Measurements from ENCODE around the gene CAP2.
"Not testable (repeated sequence)": the region's sequence is repeated elsewhere in the genome, so short reads cannot be mapped to it uniquely, and the experiment has no call there.

CAP2 gene

DNA sequence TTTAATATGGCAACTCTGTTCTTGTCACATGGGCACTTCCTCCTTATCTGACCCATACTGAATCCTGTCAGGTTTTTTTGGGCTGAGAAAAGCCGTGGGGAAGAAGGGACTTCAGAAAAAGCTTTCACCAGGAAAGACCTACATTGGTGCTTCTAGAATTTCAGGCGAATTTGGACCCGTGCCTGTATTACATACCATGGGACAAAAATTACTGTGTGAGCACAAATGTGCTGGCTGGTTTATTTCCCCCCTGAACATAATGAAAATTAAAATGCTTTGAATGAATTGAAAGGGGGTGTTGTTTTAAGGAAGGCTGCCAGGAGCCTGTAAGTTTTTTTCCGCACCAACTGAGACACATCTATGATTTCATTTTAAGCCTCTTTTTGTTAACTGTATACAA is 29.6 kb downstream of the CAP2 start:
- H3K4me3 ChIP-seq (ENCODE audit: low read depth, low read length) = no peak overlapping the region
- TF ChIP-seq, protein P1, sequence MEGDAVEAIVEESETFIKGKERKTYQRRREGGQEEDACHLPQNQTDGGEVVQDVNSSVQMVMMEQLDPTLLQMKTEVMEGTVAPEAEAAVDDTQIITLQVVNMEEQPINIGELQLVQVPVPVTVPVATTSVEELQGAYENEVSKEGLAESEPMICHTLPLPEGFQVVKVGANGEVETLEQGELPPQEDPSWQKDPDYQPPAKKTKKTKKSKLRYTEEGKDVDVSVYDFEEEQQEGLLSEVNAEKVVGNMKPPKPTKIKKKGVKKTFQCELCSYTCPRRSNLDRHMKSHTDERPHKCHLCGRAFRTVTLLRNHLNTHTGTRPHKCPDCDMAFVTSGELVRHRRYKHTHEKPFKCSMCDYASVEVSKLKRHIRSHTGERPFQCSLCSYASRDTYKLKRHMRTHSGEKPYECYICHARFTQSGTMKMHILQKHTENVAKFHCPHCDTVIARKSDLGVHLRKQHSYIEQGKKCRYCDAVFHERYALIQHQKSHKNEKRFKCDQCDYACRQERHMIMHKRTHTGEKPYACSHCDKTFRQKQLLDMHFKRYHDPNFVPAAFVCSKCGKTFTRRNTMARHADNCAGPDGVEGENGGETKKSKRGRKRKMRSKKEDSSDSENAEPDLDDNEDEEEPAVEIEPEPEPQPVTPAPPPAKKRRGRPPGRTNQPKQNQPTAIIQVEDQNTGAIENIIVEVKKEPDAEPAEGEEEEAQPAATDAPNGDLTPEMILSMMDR (IDR thresholded peaks at IDR 0.05; ENCODE audit: low read depth, low read length) = no peak

DNA sequence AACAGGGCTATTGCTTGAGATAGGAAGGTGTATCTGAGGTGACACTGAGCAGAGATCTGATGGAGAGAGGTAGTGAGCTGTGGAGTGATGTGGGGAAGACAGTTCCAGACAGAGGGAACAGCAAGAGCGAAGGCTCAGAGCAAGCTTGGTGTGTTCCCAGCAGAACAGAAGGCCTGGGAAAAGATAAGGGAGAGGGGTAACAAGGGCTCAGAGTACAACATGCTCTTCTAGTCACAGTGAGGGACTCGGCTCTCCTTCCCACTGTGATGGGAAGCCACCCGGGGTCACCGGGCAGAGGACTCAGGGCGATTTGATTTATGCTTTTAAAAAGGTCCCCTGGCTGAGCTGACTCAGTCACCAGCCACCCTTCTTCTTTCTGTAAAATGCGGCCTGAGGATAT is 33.7 kb downstream of the CAP2 start:
- no peak overlapping the region for H3K4me3 ChIP-seq (ENCODE audit: low read depth, low read length)
- TF ChIP-seq, protein P1 (IDR thresholded peaks at IDR 0.05; ENCODE audit: low read depth, low read length) = no peak

DNA sequence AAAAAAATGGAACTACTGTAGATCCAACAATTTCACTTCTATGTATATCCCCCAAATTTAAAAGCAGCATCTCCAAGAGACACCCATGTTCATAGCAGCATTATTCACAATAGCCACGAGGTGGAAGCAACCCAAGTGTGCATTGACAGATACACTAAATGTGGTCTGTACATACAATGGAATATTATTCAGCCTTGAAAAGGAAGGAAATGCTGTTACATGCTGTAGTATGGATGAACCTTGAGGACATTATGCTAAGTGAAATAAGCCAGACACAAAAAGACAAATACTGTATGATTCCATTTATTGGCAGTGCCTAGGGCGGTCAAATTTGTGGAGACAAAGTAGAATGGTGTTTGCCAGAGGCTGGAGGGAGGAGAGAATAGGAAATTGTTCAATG is 34.2 kb downstream of the CAP2 start:
- TF ChIP-seq, protein P1 (IDR thresholded peaks at IDR 0.05; ENCODE audit: low read depth, low read length) = no peak
- no peak overlapping the region for H3K4me3 ChIP-seq (ENCODE audit: low read depth, low read length)

DNA sequence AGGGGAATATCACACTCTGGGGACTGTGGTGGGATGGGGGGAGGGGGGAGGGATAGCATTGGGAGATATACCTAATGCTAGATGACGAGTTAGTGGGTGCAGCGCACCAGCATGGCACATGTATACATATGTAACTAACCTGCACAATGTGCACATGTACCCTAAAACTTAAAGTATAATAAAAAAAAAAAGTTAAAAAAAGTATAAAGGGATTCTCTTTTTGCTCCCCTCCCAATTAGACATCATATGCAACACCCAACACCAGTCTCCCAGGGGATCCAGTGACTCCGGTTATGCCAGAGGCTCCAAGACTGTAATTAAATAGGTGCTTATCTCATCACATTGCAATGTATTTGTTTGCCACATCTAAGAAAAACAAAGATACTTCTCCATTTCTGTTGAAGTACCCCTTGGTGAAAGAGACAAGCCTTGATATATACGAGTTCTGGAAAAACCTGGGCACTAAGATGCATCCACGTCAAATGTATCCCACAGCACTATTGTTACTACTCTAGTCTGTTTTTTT is 35.3 kb downstream of the CAP2 start:
- H3K4me3 ChIP-seq (ENCODE audit: low read depth, low read length) = not testable (repeated sequence)

DNA sequence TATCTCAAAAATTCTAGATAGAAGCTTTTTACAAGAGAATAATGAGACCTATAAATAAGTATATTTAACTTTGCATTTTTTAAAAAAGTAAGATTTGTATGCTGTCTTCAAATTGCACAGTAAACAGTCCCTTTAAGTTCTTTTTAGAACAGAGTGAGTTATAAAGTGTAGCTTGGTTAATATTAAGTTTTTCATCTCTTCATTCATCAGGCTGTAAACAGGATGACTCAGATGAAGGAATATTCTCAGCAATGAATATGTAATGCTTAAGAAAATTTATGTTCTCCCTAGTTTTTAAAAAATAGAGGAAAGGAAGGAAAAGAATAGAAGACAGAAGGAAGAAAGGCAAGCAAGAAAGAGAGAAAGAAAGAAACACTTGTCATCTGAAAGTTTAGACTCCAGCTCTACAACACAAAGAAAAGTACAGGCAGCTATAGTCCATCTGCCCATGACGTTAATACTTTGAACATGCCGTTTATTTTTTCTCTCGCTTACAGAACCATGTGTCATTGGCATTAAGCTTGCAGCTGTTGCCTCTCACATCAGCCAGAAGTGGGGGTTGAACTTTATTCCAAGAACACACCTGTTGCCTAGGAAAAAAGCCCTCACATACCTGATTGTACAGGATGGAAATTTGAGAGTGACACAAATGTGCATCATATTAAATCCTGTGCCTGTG is 36.1 kb downstream of the CAP2 start:
- no peak overlapping the region for H3K4me3 ChIP-seq (ENCODE audit: low read depth, low read length)
- TF ChIP-seq, protein P1 (IDR thresholded peaks at IDR 0.05; ENCODE audit: low read depth, low read length) = no peak

DNA sequence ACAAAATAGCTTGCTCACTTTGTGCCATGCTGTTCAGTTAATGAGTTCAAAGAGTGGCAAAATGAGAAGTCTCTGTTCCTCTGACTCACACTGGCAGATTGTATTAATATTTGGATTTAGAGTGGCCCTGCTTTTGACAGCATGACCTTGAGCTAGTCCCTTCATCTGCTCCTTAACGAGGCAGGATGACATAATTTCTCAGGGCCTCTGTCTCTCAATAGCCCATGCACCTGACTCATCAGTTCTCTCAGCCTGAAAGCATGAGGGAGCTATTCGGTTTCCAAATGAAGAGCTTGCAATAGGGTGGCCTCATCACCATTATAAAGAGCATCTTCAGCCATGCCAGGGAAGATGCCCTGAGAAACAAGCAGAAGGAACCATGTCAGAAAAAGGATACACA is 38.2 kb downstream of the CAP2 start:
- TF ChIP-seq, protein P1 (IDR thresholded peaks at IDR 0.05; ENCODE audit: low read depth, low read length) = no peak
- no peak overlapping the region for H3K4me3 ChIP-seq (ENCODE audit: low read depth, low read length)

DNA sequence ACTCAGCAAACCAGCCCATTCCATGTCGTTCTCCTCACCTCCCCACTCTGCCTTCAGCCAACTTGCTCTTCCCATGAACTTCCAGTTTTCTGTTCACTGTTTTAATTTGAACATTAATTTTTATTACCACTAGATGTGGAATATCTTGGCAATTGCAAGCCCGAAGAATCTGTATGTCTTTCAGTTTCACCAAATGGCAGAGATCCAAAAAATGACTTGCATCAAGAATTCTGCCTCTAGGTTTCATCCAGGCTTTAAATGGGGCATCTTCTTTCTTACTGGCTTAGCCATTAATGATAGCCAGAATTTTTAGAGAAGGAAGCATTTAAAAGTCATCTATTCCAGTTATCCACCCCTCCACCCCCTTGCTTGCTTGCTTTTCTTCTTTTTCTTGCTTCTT is 39.0 kb downstream of the CAP2 start:
- H3K4me3 ChIP-seq (ENCODE audit: low read depth, low read length) = no peak overlapping the region
- TF ChIP-seq, protein P1 (IDR thresholded peaks at IDR 0.05; ENCODE audit: low read depth, low read length) = no peak

Data from WI38 (cell line).